H1 (cell line): ENCODE measurements around the gene RNF214. TPM values are rescaled to one million over a fixed set of nuclear protein-coding genes. Genes with fewer than 3 reads are reported as not detected.

Experiments
- CTCF ChIA-PET: fragments of 300-600 bp; sonication (Branson Sonifier 250); formaldehyde crosslinking; loops from one replicate; lab custom pipeline; 2021; ENCODE audit not compliant: partially characterized antibody; lab: Charles Lee
- POLR2A ChIA-PET: fragments of 300-600 bp; sonication (Branson Sonifier 250); formaldehyde crosslinking; loops from one replicate; lab custom pipeline; 2021; ENCODE audit warnings: inconsistent platforms; ENCODE audit not compliant: partially characterized antibody; lab: Charles Lee
- DNase-seq, 2 experiments: peaks; one replicate each; pipeline versions ENCODE4 v3.0.0 to v3.0.0-alpha.2; 2010 to 2022; ENCODE audit warnings: low spot score in 2 of 2, low read depth in 1 of 2, mixed read lengths in 1 of 2
- FAIRE-seq: peaks from 2 replicates; lab custom pipeline; 2011; peaks lifted over from hg19 to GRCh38; lab: Jason Lieb, UNC
- H2AFZ ChIP-seq: 2 replicates; pipeline ENCODE4 v1.8.1; 2012; ENCODE audit warnings: low read length, inconsistent platforms
- H2AK5ac ChIP-seq: 2 replicates; pipeline ENCODE4 v1.6.1; 2013; ENCODE audit warnings: low read depth, low read length
- H2BK120ac ChIP-seq: replicated peaks from 2 replicates; pipeline ENCODE3; 2013; ENCODE audit warnings: low read depth, low read length, inconsistent platforms
- H2BK12ac ChIP-seq: 2 replicates; pipeline ENCODE4 v1.6.1; 2013; ENCODE audit warnings: low read depth, low read length
- H2BK15ac ChIP-seq: 2 replicates; pipeline ENCODE4 v1.6.1; 2013; ENCODE audit warnings: low read length
- H2BK20ac ChIP-seq: 2 replicates; pipeline ENCODE4 v1.6.1; 2013; ENCODE audit warnings: low read length
- H2BK5ac ChIP-seq: 2 replicates; pipeline ENCODE4 v1.6.1; 2013; ENCODE audit warnings: low read depth, low read length
- H3K14ac ChIP-seq: 2 replicates; pipeline ENCODE4 v1.6.1; 2013; ENCODE audit warnings: inconsistent platforms; ENCODE audit not compliant: insufficient read length
- H3K18ac ChIP-seq: 2 replicates; pipeline ENCODE4 v1.6.1; 2013; ENCODE audit warnings: low read length; ENCODE audit errors: extremely low read depth
- H3K23ac ChIP-seq: 2 replicates; pipeline ENCODE4 v1.6.1; 2013; ENCODE audit warnings: inconsistent platforms; ENCODE audit not compliant: insufficient read length
- H3K23me2 ChIP-seq: 2 replicates; pipeline ENCODE4 v1.6.1; 2013; ENCODE audit warnings: low read depth, low read length
- H3K27ac ChIP-seq: 2 replicates; pipeline ENCODE4 v1.6.1; 2011; ENCODE audit warnings: low read depth, low read length, inconsistent platforms
- H3K27me3 ChIP-seq, 4 experiments: replicated peaks in 1 of 4; 1 replicate in 1 of 4; 2 replicates in 3 of 4; pipeline versions ENCODE4 v1.6.1 to v1.8.1; 2011 to 2013; ENCODE audit warnings: low read length in 3 of 4, mild to moderate bottlenecking in 3 of 4, inconsistent platforms in 2 of 4, mixed read lengths in 2 of 4, moderate library complexity in 1 of 4; ENCODE audit not compliant: control insufficient read depth in 3 of 4, insufficient read depth in 3 of 4; ENCODE audit errors: extremely low read depth in 1 of 4
- H3K36me3 ChIP-seq, 4 experiments: 2 replicates each; pipeline versions ENCODE4 v1.6.1 to v1.8.1; 2011 to 2013; ENCODE audit warnings: mild to moderate bottlenecking in 4 of 4, low read length in 3 of 4, moderate library complexity in 2 of 4, control low read depth in 1 of 4, inconsistent platforms in 1 of 4; ENCODE audit not compliant: insufficient read depth in 4 of 4, control insufficient read depth in 2 of 4
- H3K4ac ChIP-seq: replicated peaks from 2 replicates; pipeline ENCODE3; 2013; ENCODE audit warnings: low read length, low read depth, mixed read lengths, inconsistent platforms; ENCODE audit not compliant: insufficient read length
- H3K4me1 ChIP-seq, 4 experiments: replicated peaks in 1 of 4; 1 replicate in 1 of 4; 2 replicates in 3 of 4; pipeline versions ENCODE4 v1.6.1 to v1.8.1; 2011 to 2013; ENCODE audit warnings: low read length in 3 of 4, inconsistent platforms in 2 of 4, mixed read lengths in 1 of 4; ENCODE audit not compliant: insufficient read depth in 4 of 4, control insufficient read depth in 3 of 4
- H3K4me2 ChIP-seq, 2 experiments: 2 replicates each; pipeline versions ENCODE4 v1.6.1 to v1.8.1; 2011 to 2013; ENCODE audit warnings: low read depth in 2 of 2, low read length in 2 of 2, control low read depth in 1 of 2, inconsistent platforms in 1 of 2, mild to moderate bottlenecking in 1 of 2; ENCODE audit not compliant: insufficient read depth in 1 of 2
- H3K4me3 ChIP-seq, 4 experiments: fragments of 200-600, 300-600 bp in 1 of 4; sonication (generic), shearing (Covaris generic), sonication (Bioruptor Twin) in 1 of 4; 2 replicates each; pipeline versions ENCODE4 v1.5.1 to v1.8.1; 2011 to 2016; ENCODE audit warnings: low read length in 4 of 4, low read depth in 3 of 4, control low read depth in 2 of 4, inconsistent platforms in 2 of 4, mild to moderate bottlenecking in 2 of 4, mixed read lengths in 1 of 4, moderate library complexity in 1 of 4; ENCODE audit not compliant: insufficient read depth in 2 of 4; ENCODE audit errors: extremely low read depth in 1 of 4
- H3K56ac ChIP-seq: replicated peaks from 2 replicates; pipeline ENCODE3; 2013; ENCODE audit warnings: low read depth, mild to moderate bottlenecking, mixed read lengths, low read length, inconsistent platforms; ENCODE audit not compliant: insufficient read length
- H3K79me1 ChIP-seq: 2 replicates; pipeline ENCODE4 v1.6.1; 2013; ENCODE audit warnings: low read depth, low read length, control low read depth
- H3K79me2 ChIP-seq, 2 experiments: 2 replicates each; pipeline versions ENCODE4 v1.6.1 to v1.8.1; 2012 to 2013; ENCODE audit warnings: low read length in 2 of 2, mild to moderate bottlenecking in 2 of 2, inconsistent platforms in 1 of 2; ENCODE audit not compliant: insufficient read depth in 2 of 2, control insufficient read depth in 1 of 2
- H3K9ac ChIP-seq, 4 experiments: replicated peaks in 1 of 4; 1 replicate in 1 of 4; 2 replicates in 3 of 4; pipeline versions ENCODE4 v1.6.1 to v1.8.1; 2011 to 2013; ENCODE audit warnings: low read depth in 3 of 4, low read length in 3 of 4, control low read depth in 2 of 4, mild to moderate bottlenecking in 2 of 4, moderate library complexity in 2 of 4, inconsistent platforms in 1 of 4; ENCODE audit errors: extremely low read depth in 1 of 4
- H3K9me3 ChIP-seq, 2 experiments: 2 replicates each; pipeline versions ENCODE4 v1.6.1 to v1.8.1; 2012 to 2013; ENCODE audit warnings: mild to moderate bottlenecking in 2 of 2, moderate library complexity in 2 of 2, control low read depth in 1 of 2, inconsistent platforms in 1 of 2, low read depth in 1 of 2, low read length in 1 of 2, mixed read lengths in 1 of 2; ENCODE audit not compliant: insufficient read depth in 2 of 2
- H4K20me1 ChIP-seq, 2 experiments: replicated peaks in 1 of 2; 2 replicates each; pipeline versions ENCODE3 to v1.8.1; 2011 to 2013; ENCODE audit warnings: inconsistent platforms in 2 of 2, low read length in 2 of 2, mild to moderate bottlenecking in 1 of 2; ENCODE audit not compliant: insufficient read depth in 2 of 2, control insufficient read depth in 1 of 2
- H4K5ac ChIP-seq: 2 replicates; pipeline ENCODE4 v1.6.1; 2013; ENCODE audit warnings: low read length, low read depth, mixed read lengths, inconsistent platforms; ENCODE audit not compliant: insufficient read length
- H4K8ac ChIP-seq: 2 replicates; pipeline ENCODE4 v1.8.0; 2013; ENCODE audit warnings: mild to moderate bottlenecking, moderate library complexity, low read length, inconsistent platforms; ENCODE audit not compliant: insufficient read depth; ENCODE audit errors: extremely low read depth
- H4K91ac ChIP-seq: replicated peaks from 2 replicates; pipeline ENCODE3; 2013; ENCODE audit warnings: low read length, mixed read lengths, inconsistent platforms; ENCODE audit not compliant: insufficient read length
- BRCA1 ChIP-seq: IDR thresholded peaks from 2 replicates; pipeline ENCODE4 v1.6.1; 2012; ENCODE audit warnings: low read depth, low read length, improper control_type of control experiment
- CBX5 ChIP-seq: fragments of 300-800, 300-1000 bp; sonication (generic); IDR thresholded peaks from 2 replicates; pipeline ENCODE4 v1.7.1; 2016; ENCODE audit warnings: antibody characterized with exemption, low read length, low read depth
- CHD2 ChIP-seq: IDR thresholded peaks from 2 replicates; pipeline ENCODE4 v1.6.1; 2012; ENCODE audit warnings: low read length, improper control_type of control experiment
- CREB1 ChIP-seq: IDR thresholded peaks from 2 replicates; pipeline ENCODE4 v1.6.1; 2012; ENCODE audit warnings: inconsistent platforms
- EGR1 ChIP-seq: IDR thresholded peaks from 2 replicates; pipeline ENCODE4 v1.6.1; 2011; ENCODE audit warnings: low read depth, low read length, borderline replicate concordance
- EP300 ChIP-seq, 2 experiments: IDR thresholded peaks; 1 replicate in 1 of 2; 2 replicates in 1 of 2; pipeline ENCODE4 v1.6.1; 2011 to 2012; ENCODE audit warnings: low read depth in 2 of 2, low read length in 2 of 2, mild to moderate bottlenecking in 2 of 2, borderline replicate concordance in 1 of 2, inconsistent platforms in 1 of 2, moderate library complexity in 1 of 2
- GABPA ChIP-seq: IDR thresholded peaks from 2 replicates; pipeline ENCODE4 v1.6.1; 2011; ENCODE audit warnings: mild to moderate bottlenecking, low read length, moderate library complexity, borderline replicate concordance; ENCODE audit not compliant: insufficient read depth
- SIN3A ChIP-seq, 2 experiments: IDR thresholded peaks in 1 of 2; conservative IDR thresholded peaks in 1 of 2; 2 replicates each; pipeline ENCODE4 v1.6.1; 2011 to 2012; ENCODE audit warnings: low read length in 2 of 2, improper control_type of control experiment in 1 of 2, low read depth in 1 of 2, mild to moderate bottlenecking in 1 of 2
- SIRT6 ChIP-seq: IDR thresholded peaks from one replicate; pipeline ENCODE4 v1.7.1; 2012; ENCODE audit warnings: low read length, inconsistent platforms
- SP2 ChIP-seq: IDR thresholded peaks from 2 replicates; pipeline ENCODE4 v1.6.1; 2012; ENCODE audit warnings: mild to moderate bottlenecking, low read length, inconsistent platforms
- TAF7 ChIP-seq: optimal IDR thresholded peaks from 2 replicates; pipeline ENCODE3; 2011; ENCODE audit warnings: low read depth, mild to moderate bottlenecking, inconsistent platforms, low read length, moderate library complexity, borderline replicate concordance
- WGBS, 2 experiments: shearing (Covaris generic) in 1 of 2; methylation state at CpG; one replicate each; pipeline versions ENCODE4 v1.1.6 to v1.1.7; 2013 to 2015; ENCODE audit warnings: low lambda C conversion rate in 2 of 2, mixed read lengths in 2 of 2, inconsistent platforms in 1 of 2, low coverage in 1 of 2, missing lambda C conversion rate in 1 of 2; ENCODE audit not compliant: insufficient replicate concordance in 2 of 2, insufficient coverage in 1 of 2, insufficient read length in 1 of 2; ENCODE audit errors: extremely low coverage in 1 of 2, missing lambda C conversion rate in 1 of 2; 5-methylcytosine and 5-hydroxymethylcytosine counted together
- polyA plus RNA-seq, 7 experiments: library from polyadenylated mRNA; depleted of rRNA in 3 of 7; stranded (reverse) in 5 of 7; unstranded in 2 of 7; fragments of >200 nt in 5 of 7; fragments of 200-250 nt in 2 of 7; gene quantifications; 1 replicate in 5 of 7; 2 replicates in 1 of 7; 4 replicates in 1 of 7; pipeline versions ENCODE4 v1.2.1 to v1.2.3, GENCODE V29; 2011 to 2013; ENCODE audit warnings: missing spikeins in 2 of 7, mixed read lengths in 2 of 7
- total RNA-seq: library from RNA; stranded (reverse); fragmentation: NEBNext Ultra II Directional; extraction: Animal tissue kit (Norgen Biotek cat#: 25700); gene quantifications from 2 replicates; pipeline ENCODE4 v1.2.1, GENCODE V29; 2021
- TF ChIP-seq, protein P1 (sequence below): IDR thresholded peaks from 2 replicates; pipeline ENCODE4 v1.6.1; 2012; ENCODE audit warnings: inconsistent platforms

RNF214 gene
- total and polyA plus RNA-seq, 2 of the 8 experiments (the other 6 are each of a cell fraction or from before 2014, with no cell fraction given) = 34.9 to 35.6 TPM

DNA sequence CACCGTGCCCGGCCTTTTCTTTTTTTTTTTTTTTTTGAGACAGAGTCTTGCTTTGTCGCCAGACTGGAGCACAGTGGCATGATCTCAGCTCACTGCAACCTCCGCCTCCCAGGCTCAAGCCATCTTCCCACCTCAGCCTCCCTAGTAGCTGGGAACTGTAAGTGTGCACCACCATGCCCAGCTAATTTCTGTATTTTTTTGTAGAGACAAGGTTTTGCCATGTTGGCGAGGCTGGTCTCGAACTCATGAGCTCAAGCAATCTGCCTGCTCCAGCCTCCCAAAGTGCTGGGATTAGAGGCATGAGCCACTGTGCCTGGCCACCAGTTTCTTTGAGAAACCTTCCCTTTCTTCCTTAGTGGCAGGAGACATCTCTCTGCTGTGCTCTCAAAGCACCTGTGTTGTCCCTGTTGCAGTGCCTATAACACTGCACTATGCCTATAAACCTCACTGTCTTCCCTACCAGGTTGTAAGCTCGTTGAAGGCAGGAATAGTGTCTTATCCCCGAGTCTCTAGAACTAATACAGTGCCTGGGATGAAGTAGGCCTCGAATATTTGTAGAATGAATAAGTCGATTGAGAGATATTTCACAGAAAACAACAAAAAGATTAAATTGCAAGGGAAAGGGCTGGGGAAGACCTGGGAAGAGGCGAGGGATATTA is 19.6 kb upstream of the RNF214 start:
- Histone ChIP-seq H3K9me3 (no peaks in the 10 kb centered on the region), H2BK20ac (no peak overlapping the region), H3K27ac (no peak overlapping the region), H3K4me2 (no peak overlapping the region), H3K18ac (no peak overlapping the region), H3K23me2 (no peaks in the 10 kb centered on the region), H4K8ac (peak overlapping the region; percentile 35; the same call in 1 of the 2 replicates), H3K4me3 (no peak overlapping the region), H4K5ac (no peak overlapping the region), H3K79me1 (no peaks in the 10 kb centered on the region), H3K4ac (no peak overlapping the region), H3K79me2 (no peaks in the 10 kb centered on the region; a peak in 1 of 4 replicates), H3K27me3 (no peaks in the 10 kb centered on the region), H3K9ac (no peak overlapping the region), H2AFZ (no peak overlapping the region), H4K91ac (no peak overlapping the region), H2BK15ac (no peak overlapping the region), H2BK12ac (no peak overlapping the region), H2AK5ac (no peak overlapping the region), H3K36me3 (peaks cover 2 to 11% (median 8%) of the 10 kb centered on the region in 4 experiments; a peak in 5 of 8 replicates), H3K56ac (no peak overlapping the region), H2BK120ac (no peak overlapping the region), H3K23ac (no peak overlapping the region), H2BK5ac (no peak overlapping the region), H3K14ac (no peak overlapping the region), H3K4me1 (no peaks in the 10 kb centered on the region), H4K20me1 (peaks cover 0 to 3% of the 10 kb centered on the region in 2 experiments)
- POLR2A ChIA-PET = interaction anchor here (0.8 to 5.1 kb wide), 8 partner anchors 9 to 40 kb away, joined by 3 to 47 read pairs (median 5); partner anchors contain the start of genes PCSK7 and TAGLN
- WGBS, 2 experiments = 87% methylated on average over 9 of the region's 11 CpGs; no CpG with 5 or more reads in 1 of the 2 experiments
- CTCF ChIA-PET = interaction anchor here (1.0 to 25.0 kb wide), 7 partner anchors 8 to 422 kb away, joined by 3 to 449 read pairs (median 28); partner anchors contain the start of gene TAGLN
- DNase-seq = no peak
- no peak for FAIRE-seq
- TF ChIP-seq SIRT6 (no peak), SP2 (no peak), SIN3A (conservative IDR thresholded peaks at IDR 0.05 in 1 of 2, IDR thresholded peaks at IDR 0.05 in 1 of 2; ENCODE audit: low read depth in 1 of 2, low read length in 2 of 2) (no peak), CREB1 (no peak), TAF7 (no peak), EP300 (IDR thresholded peaks at IDR 0.05; ENCODE audit: borderline replicate concordance in 1 of 2, low read depth in 2 of 2, low read length in 2 of 2) (no peak), GABPA (no peak), BRCA1 (no peak), CHD2 (no peak), CBX5 (no peak), EGR1 (no peak)
- TF ChIP-seq, protein P1, sequence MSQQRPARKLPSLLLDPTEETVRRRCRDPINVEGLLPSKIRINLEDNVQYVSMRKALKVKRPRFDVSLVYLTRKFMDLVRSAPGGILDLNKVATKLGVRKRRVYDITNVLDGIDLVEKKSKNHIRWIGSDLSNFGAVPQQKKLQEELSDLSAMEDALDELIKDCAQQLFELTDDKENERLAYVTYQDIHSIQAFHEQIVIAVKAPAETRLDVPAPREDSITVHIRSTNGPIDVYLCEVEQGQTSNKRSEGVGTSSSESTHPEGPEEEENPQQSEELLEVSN = no peak
